Mononuclear cell (primary cell): ENCODE results near the gene ABHD17B. TPM values are rescaled to one million over a fixed set of nuclear protein-coding genes. Genes with fewer than 3 reads are reported as not detected.
"Not testable (repeated sequence)": the region's sequence is repeated elsewhere in the genome, so short reads cannot be mapped to it uniquely, and the experiment has no call there.

ENCODE experiments used
- H3K27me3 ChIP-seq: 2 replicates; pipeline ENCODE4 v1.6.0; 2011; ENCODE audit warnings: low read length, control low read depth; ENCODE audit not compliant: insufficient read depth
- H3K4me1 ChIP-seq: 2 replicates; pipeline ENCODE4 v1.5.1; 2011; ENCODE audit warnings: mild to moderate bottlenecking, low read length, control low read depth; ENCODE audit not compliant: insufficient read depth
- H3K4me3 ChIP-seq: 2 replicates; pipeline ENCODE4 v1.5.1; 2011; ENCODE audit warnings: mild to moderate bottlenecking, low read length, moderate library complexity
- H3K9me3 ChIP-seq: 2 replicates; pipeline ENCODE4 v1.5.1; 2011; ENCODE audit warnings: low read depth, mild to moderate bottlenecking, control low read depth, low read length
- total RNA-seq: library from RNA; depleted of rRNA; stranded (reverse); fragments of >200 nt; gene quantifications from one replicate; pipeline ENCODE4 v1.2.3, GENCODE V29; 2012

ABHD17B gene
- 33.6 TPM for total RNA-seq

DNA sequence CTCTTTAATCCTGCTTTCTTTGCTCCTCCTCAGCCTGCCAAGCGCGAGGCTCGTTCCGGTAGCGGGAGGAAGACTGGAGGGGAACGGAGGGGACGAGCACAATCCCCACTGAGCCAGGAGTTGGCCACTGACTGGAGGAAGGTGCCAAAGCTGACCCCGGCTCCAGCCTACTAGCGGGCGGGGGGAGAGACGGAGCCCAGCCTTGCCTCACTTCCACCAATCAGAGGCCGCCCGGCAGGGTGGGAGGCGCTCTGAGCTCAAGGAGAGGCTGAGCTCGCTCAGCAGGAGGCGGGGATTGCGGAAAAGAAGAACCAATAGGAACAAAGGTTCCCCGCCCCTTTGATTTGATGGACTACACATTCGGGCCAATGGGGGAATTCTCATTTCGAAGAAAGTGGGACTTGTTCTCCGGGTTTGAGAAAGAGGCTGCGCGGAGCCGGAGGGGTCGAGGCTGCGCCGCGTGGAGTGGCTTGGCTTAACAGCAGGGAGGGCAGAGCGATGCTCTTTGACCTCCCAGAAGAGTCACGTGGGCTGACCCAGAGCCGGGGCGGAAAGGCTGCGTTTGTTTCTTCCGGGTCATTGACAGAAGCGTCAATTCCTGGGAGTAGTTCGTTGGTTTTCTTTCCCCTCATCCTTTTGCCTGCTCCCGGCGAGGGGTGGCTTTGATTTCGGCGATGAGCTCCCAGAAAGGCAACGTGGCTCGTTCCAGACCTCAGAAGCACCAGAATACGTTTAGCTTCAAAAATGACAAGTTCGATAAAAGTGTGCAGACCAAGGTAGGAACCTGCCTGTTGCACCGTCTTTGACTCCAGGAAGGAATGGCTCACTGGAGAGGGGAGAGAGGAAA lies at the start of gene ABHD17B, which contains the start of gene C9orf85:
ABHD17B (minus strand) TSS at position 133 of the 847 bp plus-strand sequence. CDS start 36,113 bp downstream, outside the sequence.
C9orf85 (plus strand) TSS at position 579 of the 847 bp plus-strand sequence; CDS start at position 675, 96 bp downstream.
- Histone ChIP-seq H3K27me3 (no peaks in the 10 kb centered on the region), H3K9me3 (no peaks in the 10 kb centered on the region), H3K4me1 (peaks cover 34% of the 10 kb centered on the region), H3K4me3 (peak within 1 kb of the TSS; percentile 60)

DNA sequence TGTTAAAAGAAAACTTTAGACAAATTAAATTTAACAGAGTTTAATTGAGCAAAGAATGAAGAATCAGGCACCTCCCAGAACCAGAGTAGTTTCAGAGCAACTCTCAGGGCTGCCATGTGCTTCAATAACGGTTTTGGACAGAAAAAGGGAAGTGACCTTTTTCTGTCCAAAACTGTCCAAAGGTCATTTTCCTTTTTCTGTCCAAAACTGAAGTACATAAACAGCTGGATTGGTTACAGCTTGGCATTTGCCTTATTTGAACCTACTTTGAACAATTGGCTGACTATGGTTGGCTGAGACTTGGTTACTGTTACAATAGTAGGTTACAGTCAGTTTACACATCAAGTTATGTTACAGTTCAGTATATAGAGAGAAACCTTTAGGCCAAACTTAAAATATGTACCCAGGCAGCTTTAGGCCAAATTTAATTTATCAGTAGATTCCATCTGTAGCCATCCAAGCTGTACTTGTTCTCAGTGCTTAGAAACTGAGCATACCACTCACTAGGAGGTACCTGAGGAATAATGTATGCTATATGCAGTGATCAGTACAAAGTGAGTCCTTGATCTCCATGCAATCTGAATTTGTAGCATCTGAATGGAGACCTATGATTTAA lies 44.4 kb upstream of the ABHD17B start:
- Histone ChIP-seq H3K9me3 (no peaks in the 10 kb centered on the region), H3K4me1 (no peaks in the 10 kb centered on the region), H3K4me3 (no peak overlapping the region), H3K27me3 (no peaks in the 10 kb centered on the region)

DNA sequence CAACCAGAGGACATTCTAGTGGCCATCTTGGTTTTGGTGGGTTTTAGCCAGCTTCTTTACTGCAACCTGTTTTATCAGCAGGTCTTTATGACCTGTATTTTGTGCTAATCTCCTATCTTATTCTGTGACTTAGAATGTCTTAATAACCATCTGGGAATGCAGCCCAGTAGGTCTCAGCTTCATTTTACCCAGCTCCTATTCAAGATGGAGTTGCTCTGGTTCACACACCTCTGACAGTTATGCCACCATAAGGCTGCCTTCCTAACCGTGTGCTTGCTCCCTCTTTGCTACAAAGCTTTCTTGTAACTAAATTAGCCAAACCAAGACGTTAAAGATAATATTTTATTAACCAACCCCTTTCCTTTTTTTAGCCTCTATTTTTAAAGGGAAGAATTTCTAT lies 43.7 kb upstream of the ABHD17B start:
- not testable (repeated sequence) for H3K9me3 ChIP-seq

DNA sequence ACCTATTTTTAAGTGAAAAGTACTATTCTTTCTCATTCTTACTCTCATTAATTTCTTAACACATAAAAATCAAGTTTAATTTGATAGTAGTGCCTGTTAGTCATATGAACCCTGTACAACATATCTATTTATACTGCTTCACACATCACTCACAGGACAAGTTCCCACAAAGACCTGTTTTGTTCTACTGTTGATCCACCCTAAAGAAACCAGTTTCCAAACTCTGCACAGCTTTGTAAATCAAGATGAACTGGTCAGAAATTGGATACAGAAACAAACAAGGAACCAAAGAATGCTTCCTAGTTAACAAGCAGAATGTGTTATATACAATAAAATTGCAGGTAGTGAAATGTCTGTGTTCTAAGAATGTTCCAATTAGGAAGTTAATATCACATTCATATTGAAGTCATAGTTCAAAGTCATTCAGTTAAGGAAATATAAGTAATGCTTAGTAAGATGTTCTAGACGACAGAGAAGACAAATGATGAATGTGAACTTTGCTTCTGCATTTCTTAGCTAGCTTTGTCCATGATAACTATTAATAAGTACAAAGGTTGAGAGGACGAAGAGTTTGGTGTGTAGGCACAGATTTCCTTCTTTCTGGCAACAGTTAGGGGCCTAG lies 33.9 kb upstream of the ABHD17B start:
- no peaks in the 10 kb centered on the region for H3K9me3 ChIP-seq
- H3K4me1 ChIP-seq, result no peaks in the 10 kb centered on the region

More for the DNA sequence above, 43.7 kb upstream of the ABHD17B start:
- not testable (repeated sequence) for H3K27me3 ChIP-seq, H3K4me3 ChIP-seq, H3K4me1 ChIP-seq

DNA sequence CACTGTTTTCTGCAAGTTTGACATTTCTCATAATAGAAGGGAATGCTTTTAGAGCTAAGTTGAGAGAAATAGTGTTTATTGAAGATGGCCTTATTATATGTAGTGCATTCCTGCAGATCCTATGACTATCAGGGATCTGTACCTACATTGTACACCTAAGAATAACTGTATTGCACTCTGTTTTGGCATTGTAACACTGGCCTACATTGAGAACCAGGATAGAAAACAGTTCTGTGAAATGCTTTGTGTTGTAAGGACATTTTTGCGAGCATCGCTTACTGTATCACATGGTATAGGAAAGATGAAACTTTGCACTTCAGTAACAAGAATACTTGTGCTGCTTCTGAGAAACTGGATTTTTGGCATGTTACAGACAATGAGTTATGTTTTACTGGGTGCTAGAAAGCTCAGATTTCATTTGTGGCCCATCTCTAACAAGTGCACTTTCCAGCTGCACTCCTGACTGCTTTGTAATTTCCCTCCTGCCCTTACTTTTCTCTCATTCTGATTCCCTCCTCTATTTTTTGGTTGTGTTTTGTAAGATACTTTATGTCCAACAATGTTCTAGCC lies 31.1 kb upstream of the ABHD17B start:
- Histone ChIP-seq H3K4me1 (no peaks in the 10 kb centered on the region), H3K27me3 (no peaks in the 10 kb centered on the region), H3K4me3 (no peak overlapping the region), H3K9me3 (no peaks in the 10 kb centered on the region)

More for the DNA sequence above, 33.9 kb upstream of the ABHD17B start:
- no peaks in the 10 kb centered on the region for H3K27me3 ChIP-seq
- H3K4me3 ChIP-seq, result no peak overlapping the region

DNA sequence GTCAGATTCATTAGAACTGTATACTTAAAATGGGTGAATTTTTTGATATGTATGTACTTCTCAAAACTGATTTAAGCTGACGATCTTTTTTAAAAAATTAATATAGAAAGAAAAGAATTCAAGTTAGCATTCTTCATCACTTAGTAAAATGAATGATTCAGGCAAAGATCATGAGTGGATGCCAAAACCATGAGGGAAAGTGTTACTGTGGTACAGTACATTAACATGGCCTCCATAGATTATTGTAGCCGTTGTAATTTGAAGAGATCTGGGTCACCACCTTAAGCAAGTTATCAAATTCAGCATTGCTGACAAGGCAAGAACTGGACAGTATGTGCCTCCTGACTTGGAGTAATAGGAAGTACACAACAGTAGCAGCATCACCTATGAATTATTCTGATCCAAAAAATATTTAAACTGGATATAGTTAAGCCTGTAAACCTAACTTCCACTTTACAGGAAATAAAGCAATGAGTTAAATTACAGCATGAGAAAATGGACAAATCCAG lies 30.1 kb upstream of the ABHD17B start:
- Histone ChIP-seq H3K27me3 (no peaks in the 10 kb centered on the region), H3K4me3 (no peak overlapping the region), H3K9me3 (no peaks in the 10 kb centered on the region), H3K4me1 (no peaks in the 10 kb centered on the region)

DNA sequence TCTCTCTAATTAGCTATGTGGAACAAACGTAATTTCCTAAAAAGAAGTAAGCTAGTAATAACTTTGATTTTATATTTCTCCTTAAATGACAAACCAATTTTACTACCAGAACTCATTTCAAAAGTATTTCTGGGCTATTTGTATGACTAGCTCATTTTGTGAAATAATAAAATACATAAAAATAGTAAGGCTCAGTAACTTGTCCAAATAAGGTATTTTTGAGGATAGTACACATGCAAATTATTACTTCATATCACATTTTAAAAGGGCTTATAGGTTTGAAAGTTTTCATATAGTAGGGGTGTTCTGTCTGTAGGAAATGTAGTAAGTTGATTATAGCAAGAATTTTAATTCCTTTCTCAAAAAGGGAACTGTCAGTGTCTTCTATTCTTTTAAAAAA lies 26.9 kb upstream of the ABHD17B start:
- Histone ChIP-seq H3K4me3 (no peak overlapping the region), H3K4me1 (no peaks in the 10 kb centered on the region), H3K27me3 (no peaks in the 10 kb centered on the region), H3K9me3 (no peaks in the 10 kb centered on the region)

DNA sequence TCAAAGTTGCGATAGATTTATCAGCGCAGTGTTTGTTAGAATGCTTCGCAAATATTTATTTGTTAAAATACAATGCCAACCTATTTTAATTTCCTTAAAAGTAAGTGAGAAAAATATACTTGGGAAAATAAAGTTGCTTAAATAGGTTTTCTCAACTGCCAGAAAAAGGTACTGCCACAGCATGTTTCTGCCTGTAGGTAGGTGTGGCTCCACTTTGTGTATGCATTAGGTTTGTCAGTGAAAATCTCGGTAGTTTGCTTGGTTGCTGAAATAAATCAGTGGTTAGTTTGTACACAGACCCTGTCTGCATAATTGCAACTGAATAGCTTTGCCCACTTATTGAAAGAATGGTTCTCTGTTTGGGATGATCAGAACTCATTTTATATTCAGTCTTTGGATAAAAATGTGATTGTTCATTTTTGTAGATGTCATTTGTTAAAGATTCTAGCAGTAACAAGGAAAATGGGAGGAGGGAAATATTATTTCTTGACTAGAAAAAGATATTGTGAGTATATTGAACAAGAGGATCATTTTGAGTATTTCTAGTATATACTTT lies 26.2 kb upstream of the ABHD17B start:
- Histone ChIP-seq H3K4me3 (no peak overlapping the region), H3K9me3 (no peaks in the 10 kb centered on the region), H3K4me1 (no peaks in the 10 kb centered on the region), H3K27me3 (no peaks in the 10 kb centered on the region)

DNA sequence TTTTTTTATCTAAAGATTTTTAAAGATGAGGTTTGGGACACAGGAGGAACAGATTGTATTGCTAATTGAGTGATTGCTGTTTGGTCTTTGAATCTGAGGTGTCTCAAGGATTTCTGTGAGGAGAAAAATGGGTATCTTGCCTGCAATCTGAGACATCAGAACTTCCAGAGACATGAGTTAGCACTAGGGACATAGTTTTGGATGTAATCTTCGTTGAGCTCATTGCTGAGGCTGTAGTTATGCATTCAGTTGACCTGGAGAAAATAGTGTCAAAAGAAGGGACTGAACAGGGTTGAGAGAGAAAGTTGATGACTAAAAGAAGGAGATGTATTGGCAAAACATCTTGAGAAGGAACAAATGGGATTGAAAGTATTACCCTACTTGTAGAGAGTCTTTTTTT lies 25.1 kb upstream of the ABHD17B start:
- H3K4me3 ChIP-seq, result no peak overlapping the region
- H3K9me3 ChIP-seq, result no peaks in the 10 kb centered on the region
- H3K4me1 ChIP-seq, result no peaks in the 10 kb centered on the region
- no peaks in the 10 kb centered on the region for H3K27me3 ChIP-seq

DNA sequence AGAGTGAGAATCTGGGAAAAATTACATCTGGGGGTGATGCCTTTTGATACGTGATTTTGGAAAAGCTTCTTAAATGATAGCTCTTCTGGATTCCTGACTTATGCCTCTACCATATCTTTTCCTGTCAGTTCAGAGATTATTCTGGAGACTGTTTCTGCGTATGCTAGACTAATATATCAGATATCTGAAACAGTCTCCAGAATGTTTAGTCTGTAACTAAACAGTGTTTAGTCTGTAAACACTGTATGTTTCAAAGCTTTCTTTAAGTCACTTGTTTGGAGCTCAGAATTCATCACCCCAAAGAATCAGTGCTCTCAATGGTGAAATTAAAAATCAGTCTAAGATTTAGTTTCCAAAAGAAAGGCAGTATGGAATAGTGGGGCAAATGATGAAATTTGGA lies 20.2 kb upstream of the ABHD17B start:
- Histone ChIP-seq H3K4me3 (no peak overlapping the region), H3K27me3 (no peaks in the 10 kb centered on the region), H3K4me1 (no peaks in the 10 kb centered on the region), H3K9me3 (no peaks in the 10 kb centered on the region)

DNA sequence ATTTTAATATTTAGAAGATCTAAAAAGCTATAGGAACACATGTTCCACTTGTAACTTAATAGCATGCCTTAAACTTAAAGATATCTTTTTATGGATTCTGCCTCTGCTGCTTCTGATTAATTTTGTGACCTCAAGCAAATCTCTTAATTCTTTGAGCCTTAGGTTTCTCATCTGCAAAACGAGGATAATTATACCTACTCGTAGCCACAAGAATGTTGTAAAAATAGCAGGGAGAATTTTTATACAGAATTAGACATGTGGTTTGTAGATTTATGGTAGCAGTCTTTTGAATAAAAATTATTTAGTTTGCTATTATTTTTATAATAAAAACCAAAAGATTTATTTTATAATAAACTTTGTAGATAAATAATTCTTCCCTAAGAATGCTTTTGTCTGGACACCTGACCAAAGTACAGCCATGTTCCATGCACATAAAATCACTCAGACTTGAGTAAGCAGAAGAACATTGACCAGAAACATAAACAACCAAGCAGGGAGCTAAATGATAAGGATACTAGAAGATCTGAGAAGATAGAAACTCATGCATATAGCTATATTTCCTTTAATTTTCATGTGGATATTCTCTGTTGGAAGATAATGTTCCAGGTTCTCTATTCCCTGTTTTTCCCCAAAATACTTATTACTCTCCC lies 18.9 kb upstream of the ABHD17B start:
- H3K9me3 ChIP-seq, result no peaks in the 10 kb centered on the region
- no peaks in the 10 kb centered on the region for H3K27me3 ChIP-seq
- H3K4me1 ChIP-seq, result no peaks in the 10 kb centered on the region
- H3K4me3 ChIP-seq, result no peak overlapping the region

DNA sequence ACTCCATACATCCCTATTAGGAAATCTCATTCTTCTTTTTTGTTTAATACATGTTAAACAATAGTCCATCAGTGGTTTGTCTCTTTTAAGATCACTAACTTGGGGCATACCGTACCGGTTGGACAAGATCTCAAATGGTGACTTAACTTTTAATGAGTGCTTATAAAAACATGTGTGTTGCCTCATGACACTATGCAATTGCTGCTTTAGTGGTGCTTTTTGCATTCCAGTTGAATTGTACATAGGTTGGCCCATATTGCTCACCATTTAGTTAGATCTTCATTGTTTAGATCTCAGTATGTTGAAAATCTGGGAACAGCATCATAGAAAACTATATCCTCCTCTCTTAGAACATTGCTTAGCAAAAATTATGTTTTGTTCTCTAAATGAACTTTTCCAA lies 18.2 kb upstream of the ABHD17B start:
- H3K4me3 ChIP-seq, result no peak overlapping the region
- no peaks in the 10 kb centered on the region for H3K9me3 ChIP-seq
- H3K27me3 ChIP-seq, result no peaks in the 10 kb centered on the region
- no peaks in the 10 kb centered on the region for H3K4me1 ChIP-seq

DNA sequence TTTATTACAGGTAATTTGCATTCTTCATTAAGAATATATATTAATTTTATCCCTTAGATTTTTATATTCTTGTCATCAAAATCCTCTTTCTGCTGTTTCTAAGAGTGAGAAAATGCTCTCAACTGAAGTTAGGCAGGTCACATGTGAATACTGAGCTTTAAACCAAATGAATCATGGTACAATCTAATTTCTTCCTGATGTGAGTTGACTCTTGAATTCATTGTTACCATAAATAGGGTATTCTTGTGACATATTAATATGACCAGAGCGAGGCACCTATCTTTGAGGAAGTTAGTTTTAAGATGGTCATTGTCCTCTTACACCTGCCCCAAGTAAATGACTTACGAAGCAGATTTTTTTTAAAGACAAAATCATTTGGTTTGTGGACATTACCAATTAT lies 17.8 kb upstream of the ABHD17B start:
- no peaks in the 10 kb centered on the region for H3K9me3 ChIP-seq
- H3K4me1 ChIP-seq, result no peaks in the 10 kb centered on the region
- H3K4me3 ChIP-seq, result no peak overlapping the region
- no peaks in the 10 kb centered on the region for H3K27me3 ChIP-seq

DNA sequence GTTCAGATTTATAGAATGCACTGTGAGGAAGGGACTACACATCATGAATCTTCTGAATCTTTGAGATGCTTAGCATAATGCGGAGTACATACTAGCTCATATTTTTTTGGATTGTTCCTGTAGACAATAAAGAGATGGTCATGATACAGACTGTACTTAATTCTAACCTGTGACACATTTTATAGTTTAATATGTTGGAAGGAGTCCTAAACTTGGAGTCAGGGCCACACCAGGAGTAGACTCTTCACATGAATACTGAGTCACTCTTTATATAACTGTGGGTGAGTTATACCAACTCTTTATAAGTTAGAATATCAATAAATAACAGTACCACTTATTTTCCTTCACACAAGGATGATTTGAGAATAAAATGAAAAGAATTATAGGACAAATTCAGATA lies 17.4 kb upstream of the ABHD17B start:
- no peaks in the 10 kb centered on the region for H3K27me3 ChIP-seq
- no peak overlapping the region for H3K4me3 ChIP-seq
- no peaks in the 10 kb centered on the region for H3K9me3 ChIP-seq
- no peaks in the 10 kb centered on the region for H3K4me1 ChIP-seq
